WTC11 (cell line): ENCODE data around the gene CAMTA1. TPM values are rescaled to one million over a fixed set of nuclear protein-coding genes. Genes with fewer than 3 reads are reported as not detected.

Experiments
- ATAC-seq: fragments of 200-7000 bp; cut with Tn5 transposase; 2 replicates; pipeline ENCODE4 v1.10.0; 2021; ENCODE audit warnings: mild to moderate bottlenecking, moderate library complexity
- CTCF ChIA-PET: fragments of 300-600 bp; sonication (Branson Sonifier 250); formaldehyde crosslinking; loops from one replicate; lab custom pipeline; 2021; ENCODE audit warnings: antibody characterized with exemption; lab: Charles Lee
- POLR2A ChIA-PET: fragments of 350-600 bp; sonication (Branson Sonifier 250); formaldehyde crosslinking; loops from one replicate; lab custom pipeline; 2021; ENCODE audit warnings: antibody characterized with exemption; lab: Charles Lee
- DNase-seq: peaks from one replicate; pipeline ENCODE4 v3.0.0; 2021; ENCODE audit warnings: low spot score
- H3K27ac Mint-ChIP-seq: 2 replicates; pipeline ENCODE4 v1.8.0; 2021; ENCODE audit warnings: mixed read lengths
- H3K27me3 Mint-ChIP-seq: 2 replicates; pipeline ENCODE4 v1.8.0; 2021; ENCODE audit warnings: low read depth, mild to moderate bottlenecking, moderate library complexity, mixed read lengths
- H3K36me3 Mint-ChIP-seq: 2 replicates; pipeline ENCODE4 v1.8.0; 2021; ENCODE audit warnings: mixed read lengths
- H3K4me1 Mint-ChIP-seq: 2 replicates; pipeline ENCODE4 v1.8.0; 2022; ENCODE audit warnings: mixed read lengths
- H3K4me3 Mint-ChIP-seq: 2 replicates; pipeline ENCODE4 v1.8.0; 2021; ENCODE audit warnings: mild to moderate bottlenecking, moderate library complexity, mixed read lengths
- H3K9me3 Mint-ChIP-seq: 2 replicates; pipeline ENCODE4 v1.8.0; 2021; ENCODE audit warnings: mixed read lengths
- CREB1 ChIP-seq: sonication (generic); formaldehyde crosslinking; IDR thresholded peaks from 2 replicates; pipeline ENCODE4 v1.8.0; 2023; ENCODE audit warnings: mild to moderate bottlenecking, missing genetic modification reagents
- ELF4 ChIP-seq: sonication (generic); formaldehyde crosslinking; IDR thresholded peaks from 2 replicates; pipeline ENCODE4 v1.8.1; 2022; ENCODE audit warnings: low read depth, mild to moderate bottlenecking, moderate library complexity, missing genetic modification reagents
- ERG ChIP-seq: fragments of 250-450 bp; sonication (Bioruptor Pico); IDR thresholded peaks from 2 replicates; pipeline ENCODE4 v1.8.0; 2021; ENCODE audit warnings: mild to moderate bottlenecking
- FOXP1 ChIP-seq: sonication (generic); formaldehyde crosslinking; IDR thresholded peaks from 2 replicates; pipeline ENCODE4 v1.8.0; 2022; ENCODE audit warnings: missing genetic modification reagents, mild to moderate bottlenecking, moderate library complexity, borderline replicate concordance
- GRHL2 ChIP-seq: fragments of 250-450 bp; sonication (Bioruptor Pico); IDR thresholded peaks from 2 replicates; pipeline ENCODE4 v1.8.0; 2022; ENCODE audit warnings: mild to moderate bottlenecking, moderate library complexity; ENCODE audit not compliant: insufficient replicate concordance, severe bottlenecking
- NFATC4 ChIP-seq: fragments of 250-450 bp; sonication (Bioruptor Pico); IDR thresholded peaks from 2 replicates; pipeline ENCODE4 v1.9.0; 2021; ENCODE audit warnings: mild to moderate bottlenecking
- NR1H2 ChIP-seq: sonication (generic); formaldehyde crosslinking; IDR thresholded peaks from 2 replicates; pipeline ENCODE4 v1.9.0; 2021; ENCODE audit warnings: mild to moderate bottlenecking, moderate library complexity, missing genetic modification reagents
- SOX15 ChIP-seq: fragments of 250-450 bp; sonication (Bioruptor Pico); IDR thresholded peaks from 2 replicates; pipeline ENCODE4 v1.9.0; 2021; ENCODE audit warnings: mild to moderate bottlenecking
- SP1 ChIP-seq: sonication (generic); formaldehyde crosslinking; conservative IDR thresholded peaks from 2 replicates; pipeline ENCODE4 v1.8.1; 2022; ENCODE audit warnings: missing genetic modification reagents
- ZBTB21 ChIP-seq: sonication (generic); formaldehyde crosslinking; IDR thresholded peaks from 2 replicates; pipeline ENCODE4 v1.8.1; 2023; ENCODE audit warnings: mild to moderate bottlenecking, missing genetic modification reagents, borderline replicate concordance
- ZNF138 ChIP-seq: sonication (generic); formaldehyde crosslinking; conservative IDR thresholded peaks from 2 replicates; pipeline ENCODE4 v1.8.1; 2022; ENCODE audit warnings: mild to moderate bottlenecking, moderate library complexity, missing genetic modification reagents
- total RNA-seq: library from RNA; stranded (reverse); gene quantifications from 3 replicates; pipeline ENCODE4 v1.2.3, GENCODE V29; 2021
- TF ChIP-seq, protein P1 (sequence below): sonication (generic); formaldehyde crosslinking; IDR thresholded peaks from 2 replicates; pipeline ENCODE4 v1.8.1; 2023; ENCODE audit warnings: mild to moderate bottlenecking, missing genetic modification reagents
- TF ChIP-seq, protein P2 (sequence below): sonication (generic); formaldehyde crosslinking; IDR thresholded peaks from 2 replicates; pipeline ENCODE4 v1.8.1; 2022; ENCODE audit warnings: mild to moderate bottlenecking, moderate library complexity, missing genetic modification reagents
- TF ChIP-seq, protein P3 (sequence below): sonication (generic); formaldehyde crosslinking; IDR thresholded peaks from 2 replicates; pipeline ENCODE4 v1.8.1; 2023; ENCODE audit warnings: mild to moderate bottlenecking, missing genetic modification reagents, moderate library complexity
- TF ChIP-seq, protein P4 (sequence below): sonication (generic); formaldehyde crosslinking; IDR thresholded peaks from 2 replicates; pipeline ENCODE4 v1.8.0; 2023; ENCODE audit warnings: mild to moderate bottlenecking, missing genetic modification reagents

CAMTA1 gene
- total RNA-seq, 1 experiment from 2014 or later = 86.4 TPM

DNA sequence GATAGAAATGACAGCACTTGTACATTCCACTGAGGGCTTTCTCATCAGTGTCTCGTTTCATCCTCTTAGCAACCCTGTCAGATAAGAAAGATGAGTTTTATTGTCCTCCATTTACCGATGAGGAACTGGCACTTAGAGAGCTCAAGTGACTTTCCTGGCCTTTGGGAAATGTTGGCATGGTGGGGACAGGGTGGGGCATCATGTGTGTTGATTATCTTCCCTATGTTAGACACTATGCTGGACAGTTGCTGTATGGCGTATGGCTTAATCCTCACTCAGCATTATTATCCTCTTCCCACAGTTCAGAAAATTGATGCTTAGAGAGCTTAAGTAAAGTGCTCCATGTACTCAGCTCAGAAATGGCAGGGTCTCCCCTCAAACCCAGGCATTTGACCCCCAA lies 163.2 kb downstream of the CAMTA1 start (continued):
- TF ChIP-seq, protein P1, sequence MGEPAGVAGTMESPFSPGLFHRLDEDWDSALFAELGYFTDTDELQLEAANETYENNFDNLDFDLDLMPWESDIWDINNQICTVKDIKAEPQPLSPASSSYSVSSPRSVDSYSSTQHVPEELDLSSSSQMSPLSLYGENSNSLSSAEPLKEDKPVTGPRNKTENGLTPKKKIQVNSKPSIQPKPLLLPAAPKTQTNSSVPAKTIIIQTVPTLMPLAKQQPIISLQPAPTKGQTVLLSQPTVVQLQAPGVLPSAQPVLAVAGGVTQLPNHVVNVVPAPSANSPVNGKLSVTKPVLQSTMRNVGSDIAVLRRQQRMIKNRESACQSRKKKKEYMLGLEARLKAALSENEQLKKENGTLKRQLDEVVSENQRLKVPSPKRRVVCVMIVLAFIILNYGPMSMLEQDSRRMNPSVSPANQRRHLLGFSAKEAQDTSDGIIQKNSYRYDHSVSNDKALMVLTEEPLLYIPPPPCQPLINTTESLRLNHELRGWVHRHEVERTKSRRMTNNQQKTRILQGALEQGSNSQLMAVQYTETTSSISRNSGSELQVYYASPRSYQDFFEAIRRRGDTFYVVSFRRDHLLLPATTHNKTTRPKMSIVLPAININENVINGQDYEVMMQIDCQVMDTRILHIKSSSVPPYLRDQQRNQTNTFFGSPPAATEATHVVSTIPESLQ = no peak

- no peak for ATAC-seq
- peaks cover 4% of the 10 kb centered on the region; the same call in 1 of the 2 replicates for H3K9me3 Mint-ChIP-seq
- H3K36me3 Mint-ChIP-seq = no peaks in the 10 kb centered on the region
- no peak for DNase-seq
- CTCF ChIA-PET = no interaction called here
- no peaks in the 10 kb centered on the region for H3K4me1 Mint-ChIP-seq
- H3K27ac Mint-ChIP-seq = no peak overlapping the region
- no peaks in the 10 kb centered on the region for H3K27me3 Mint-ChIP-seq
- POLR2A ChIA-PET = no interaction called here
- no peak overlapping the region for H3K4me3 Mint-ChIP-seq
- TF ChIP-seq ERG (no peak), ELF4 (no peak), SOX15 (CRISPR knock-in tag) (no peak)
- TF ChIP-seq, protein P2, sequence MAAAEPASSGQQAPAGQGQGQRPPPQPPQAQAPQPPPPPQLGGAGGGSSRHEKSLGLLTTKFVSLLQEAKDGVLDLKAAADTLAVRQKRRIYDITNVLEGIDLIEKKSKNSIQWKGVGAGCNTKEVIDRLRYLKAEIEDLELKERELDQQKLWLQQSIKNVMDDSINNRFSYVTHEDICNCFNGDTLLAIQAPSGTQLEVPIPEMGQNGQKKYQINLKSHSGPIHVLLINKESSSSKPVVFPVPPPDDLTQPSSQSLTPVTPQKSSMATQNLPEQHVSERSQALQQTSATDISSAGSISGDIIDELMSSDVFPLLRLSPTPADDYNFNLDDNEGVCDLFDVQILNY (CRISPR knock-in tag) = no peak
Observed at GRCh38 chr1:6948861-6949260, 163.6 kb downstream of the CAMTA1 start.

GRCh38 chr1:6950001-6950765 lies 164.9 kb downstream of the CAMTA1 start:
- H3K4me3 Mint-ChIP-seq = no peak overlapping the region
- peaks cover 4% of the 10 kb centered on the region; the same call in 1 of the 2 replicates for H3K9me3 Mint-ChIP-seq
- H3K27ac Mint-ChIP-seq = no peak overlapping the region
- H3K36me3 Mint-ChIP-seq = no peaks in the 10 kb centered on the region
- ChIA-PET POLR2A (no interaction called here), CTCF (interaction anchor here (0.6 kb wide), 1 partner anchor 46 kb away, joined by 3 read pairs; no protein-coding TSS in a partner anchor)
- DNase-seq = no peak
- TF ChIP-seq FOXP1 = no peak
- H3K4me1 Mint-ChIP-seq = peaks cover 7% of the 10 kb centered on the region
- H3K27me3 Mint-ChIP-seq = no peaks in the 10 kb centered on the region
- peak; percentile 48 for ATAC-seq

DNA sequence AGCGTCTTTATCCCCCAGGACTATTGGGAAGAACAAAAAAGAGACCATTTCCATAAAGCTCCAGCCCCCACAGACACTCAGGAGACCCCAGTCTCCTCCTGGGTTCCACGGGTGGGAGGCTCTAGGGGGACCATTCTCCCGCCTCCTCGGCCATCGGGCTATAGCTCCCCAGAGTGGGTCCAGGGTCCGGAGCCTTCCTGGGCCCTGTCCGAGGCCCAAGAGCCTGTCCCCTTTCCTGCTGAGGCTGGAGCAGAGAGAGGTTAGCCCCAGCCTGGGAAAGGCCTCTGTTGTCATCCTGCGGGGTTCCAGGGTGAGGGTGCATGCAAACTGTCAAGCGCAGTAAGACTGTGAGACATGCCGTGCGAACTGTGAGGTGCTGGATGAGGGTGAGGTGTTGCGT lies 166.3 kb downstream of the CAMTA1 start:
- Mint-ChIP-seq H3K27me3 (no peaks in the 10 kb centered on the region), H3K4me3 (no peak overlapping the region), H3K36me3 (no peaks in the 10 kb centered on the region), H3K27ac (no peak overlapping the region), H3K4me1 (peaks cover 19% of the 10 kb centered on the region), H3K9me3 (peaks cover 3% of the 10 kb centered on the region; the same call in 1 of the 2 replicates)
- no peak for ATAC-seq
- POLR2A ChIA-PET = no interaction called here
- TF ChIP-seq, protein P3, sequence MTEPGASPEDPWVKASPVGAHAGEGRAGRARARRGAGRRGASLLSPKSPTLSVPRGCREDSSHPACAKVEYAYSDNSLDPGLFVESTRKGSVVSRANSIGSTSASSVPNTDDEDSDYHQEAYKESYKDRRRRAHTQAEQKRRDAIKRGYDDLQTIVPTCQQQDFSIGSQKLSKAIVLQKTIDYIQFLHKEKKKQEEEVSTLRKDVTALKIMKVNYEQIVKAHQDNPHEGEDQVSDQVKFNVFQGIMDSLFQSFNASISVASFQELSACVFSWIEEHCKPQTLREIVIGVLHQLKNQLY (CRISPR knock-in tag) = no peak
- TF ChIP-seq NFATC4 (CRISPR knock-in tag) (no peak), CREB1 (CRISPR knock-in tag) (no peak), GRHL2 (CRISPR knock-in tag) (no peak), ZBTB21 (CRISPR knock-in tag) (no peak), ZNF138 (CRISPR knock-in tag) (no peak), SP1 (CRISPR knock-in tag) (no peak), NR1H2 (CRISPR knock-in tag) (no peak)
- TF ChIP-seq, protein P4, sequence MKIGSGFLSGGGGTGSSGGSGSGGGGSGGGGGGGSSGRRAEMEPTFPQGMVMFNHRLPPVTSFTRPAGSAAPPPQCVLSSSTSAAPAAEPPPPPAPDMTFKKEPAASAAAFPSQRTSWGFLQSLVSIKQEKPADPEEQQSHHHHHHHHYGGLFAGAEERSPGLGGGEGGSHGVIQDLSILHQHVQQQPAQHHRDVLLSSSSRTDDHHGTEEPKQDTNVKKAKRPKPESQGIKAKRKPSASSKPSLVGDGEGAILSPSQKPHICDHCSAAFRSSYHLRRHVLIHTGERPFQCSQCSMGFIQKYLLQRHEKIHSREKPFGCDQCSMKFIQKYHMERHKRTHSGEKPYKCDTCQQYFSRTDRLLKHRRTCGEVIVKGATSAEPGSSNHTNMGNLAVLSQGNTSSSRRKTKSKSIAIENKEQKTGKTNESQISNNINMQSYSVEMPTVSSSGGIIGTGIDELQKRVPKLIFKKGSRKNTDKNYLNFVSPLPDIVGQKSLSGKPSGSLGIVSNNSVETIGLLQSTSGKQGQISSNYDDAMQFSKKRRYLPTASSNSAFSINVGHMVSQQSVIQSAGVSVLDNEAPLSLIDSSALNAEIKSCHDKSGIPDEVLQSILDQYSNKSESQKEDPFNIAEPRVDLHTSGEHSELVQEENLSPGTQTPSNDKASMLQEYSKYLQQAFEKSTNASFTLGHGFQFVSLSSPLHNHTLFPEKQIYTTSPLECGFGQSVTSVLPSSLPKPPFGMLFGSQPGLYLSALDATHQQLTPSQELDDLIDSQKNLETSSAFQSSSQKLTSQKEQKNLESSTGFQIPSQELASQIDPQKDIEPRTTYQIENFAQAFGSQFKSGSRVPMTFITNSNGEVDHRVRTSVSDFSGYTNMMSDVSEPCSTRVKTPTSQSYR = no peak
- CTCF ChIA-PET = no interaction called here
- DNase-seq = no peak
